GM19463 (cell line): Measurements from ENCODE around the gene UNC13B.
"Not testable (repeated sequence)": the region's sequence is repeated elsewhere in the genome, so short reads cannot be mapped to it uniquely, and the experiment has no call there.

ENCODE experiments used
- ATAC-seq: cut with Tn5 transposase; IDR thresholded peaks from one replicate; pipeline ENCODE4 v1.9.1; 2021; ENCODE audit warnings: mild to moderate bottlenecking, moderate library complexity; ENCODE audit not compliant: unreplicated experiment

UNC13B gene

GRCh38 chr9:35161713-35162604, at the start of gene UNC13B:
Gene UNC13B (plus strand): TSS chr9:35162009. CDS start chr9:35162284, 275 bp downstream.
- peak; percentile 61 for ATAC-seq

GRCh38 chr9:35112257-35113020, 49.4 kb upstream of the UNC13B start:
- no peak for ATAC-seq

- peak; percentile 16 for ATAC-seq
Measured at GRCh38 chr9:35114113-35114839, 47.5 kb upstream of the UNC13B start.

- no peak for ATAC-seq
Measured at GRCh38 chr9:35114840-35115628, 46.8 kb upstream of the UNC13B start.

- peak; percentile 47 for ATAC-seq
Measured at GRCh38 chr9:35115680-35116538, 45.9 kb upstream of the UNC13B start, which contains the start of gene ATOSB. Gene ATOSB (minus strand): TSS chr9:35115862. CDS start chr9:35108274, 7,588 bp downstream.

- ATAC-seq, result no peak
Measured at GRCh38 chr9:35116539-35116897, 45.3 kb upstream of the UNC13B start.

- peak; percentile 43 for ATAC-seq
Measured at GRCh38 chr9:35116898-35117551, 44.8 kb upstream of the UNC13B start.

GRCh38 chr9:35134920-35135319, 26.9 kb upstream of the UNC13B start:
- no peak for ATAC-seq

- ATAC-seq, result no peak
Measured at GRCh38 chr9:35135988-35136387, 25.8 kb upstream of the UNC13B start.

GRCh38 chr9:35136866-35137265, 24.9 kb upstream of the UNC13B start:
- no peak for ATAC-seq

GRCh38 chr9:35140093-35140492, 21.7 kb upstream of the UNC13B start:
- no peak for ATAC-seq

GRCh38 chr9:35142037-35142436, 19.8 kb upstream of the UNC13B start:
- ATAC-seq, result no peak

- ATAC-seq, result not testable (repeated sequence)
Measured at GRCh38 chr9:35147941-35148563, 13.8 kb upstream of the UNC13B start.

GRCh38 chr9:35152926-35153325, 8.9 kb upstream of the UNC13B start:
- ATAC-seq, result no peak

GRCh38 chr9:35156781-35157180, 5.0 kb upstream of the UNC13B start:
- no peak for ATAC-seq

- ATAC-seq, result not testable (repeated sequence)
Measured at GRCh38 chr9:35157836-35158235, 4.0 kb upstream of the UNC13B start.

- ATAC-seq, result no peak
Measured at GRCh38 chr9:35158501-35159280, 3.1 kb upstream of the UNC13B start.
